ENCODE data around the gene ZNF865. TPM values are rescaled to one million over a fixed set of nuclear protein-coding genes. Genes with fewer than 3 reads are reported as not detected.

The ZNF865 gene
- total RNA-seq, 1 experiment from 2014 or later: 16.2 TPM

- H3K79me2 ChIP-seq (ENCODE audit: insufficient read depth, low read length): peaks cover 27% of the 10 kb centered on the region
- H3K27me3 ChIP-seq (ENCODE audit: insufficient read depth, low read length): no peaks in the 10 kb centered on the region
- peaks cover 8 to 20% of the 10 kb centered on the region in 2 experiments; a peak in 3 of 4 replicates for H3K4me1 ChIP-seq (ENCODE audit: control insufficient read depth in 1 of 2, insufficient read depth in 2 of 2, low read length in 2 of 2)
- no peak for ATAC-seq
- no peak for TF ChIP-seq CBX3 (IDR thresholded peaks at IDR 0.05; ENCODE audit: low read depth)
- no peak for TF ChIP-seq REST (IDR thresholded peaks at IDR 0.05; ENCODE audit: low read depth)
- no peak for TF ChIP-seq EGR1 (IDR thresholded peaks at IDR 0.05; ENCODE audit: low read depth)
- TF ChIP-seq FOSL1 (IDR thresholded peaks at IDR 0.05; ENCODE audit: low read depth): no peak
- no peak for TF ChIP-seq ATF3 (IDR thresholded peaks at IDR 0.05)
- no peak for TF ChIP-seq CEBPB (IDR thresholded peaks at IDR 0.05; ENCODE audit: low read depth)
- TF ChIP-seq POLR2A (IDR thresholded peaks at IDR 0.05; ENCODE audit: borderline replicate concordance, extremely low read depth, insufficient read depth, insufficient read length): no peak
- no peak for TF ChIP-seq SP1 (IDR thresholded peaks at IDR 0.05; ENCODE audit: low read depth)
- no peak for TF ChIP-seq MAX (IDR thresholded peaks at IDR 0.05)
- no peak for TF ChIP-seq JUND (IDR thresholded peaks at IDR 0.05)
- no peak for TF ChIP-seq SIN3A (IDR thresholded peaks at IDR 0.05; ENCODE audit: low read depth)
- BruUV-seq (replicated peaks): no TSS peak
- no peak within 1 kb of the TSS for H3K4me3 ChIP-seq (replicated peaks in 1 of 2; ENCODE audit: low read depth in 1 of 2, low read length in 2 of 2)
- DNase-seq (ENCODE audit: low read depth, low spot score): no peak
- H3K9me2 ChIP-seq (ENCODE audit: insufficient read depth): no peaks in the 10 kb centered on the region
- no peak within 1 kb of the TSS for H3K9ac ChIP-seq (ENCODE audit: low read length)
- RAD21 ChIA-PET (ENCODE audit: low non-redundant PET in 1 of 2, low total read pairs in 2 of 2, uncharacterized antibody in 2 of 2, unreplicated experiment in 2 of 2): no interaction called here
- POLR2A ChIA-PET: no interaction called here
- H3K4me2 ChIP-seq (ENCODE audit: low read length): no peak within 1 kb of the TSS
- H4K20me1 ChIP-seq (ENCODE audit: insufficient read depth): no peaks in the 10 kb centered on the region
- H3K9me3 ChIP-seq (ENCODE audit: control insufficient read depth in 1 of 2, insufficient read depth in 1 of 2, low read depth in 1 of 2, low read length in 2 of 2): no peaks in the 10 kb centered on the region
- peak within 1 kb of the TSS; percentile 18; the same call in 1 of the 2 replicates for H3K27ac ChIP-seq (ENCODE audit: low read depth, low read length)
- H3K36me3 ChIP-seq (ENCODE audit: control insufficient read depth in 1 of 2, insufficient read depth in 2 of 2, low read length in 2 of 2): peaks cover 10 to 12% of the 10 kb centered on the region in 2 experiments; a peak in 3 of 4 replicates
- intact Hi-C loops (cut with micrococcal nuclease): no loop called here
- CTCF ChIA-PET: no interaction called here
- no peak within 1 kb of the TSS for H2AFZ ChIP-seq (ENCODE audit: low read depth, low read length, poor library complexity, severe bottlenecking)
Measured at GRCh38 chr19:55647732-55648584, 42.5 kb downstream of the ZNF865 start, which contains the start of gene CCDC106. Gene CCDC106 (plus strand): TSS chr19:55648212. CDS start chr19:55649047, 835 bp downstream.
